Measurements from ENCODE around the gene UBAC1. TPM values are rescaled to one million over a fixed set of nuclear protein-coding genes. Genes with fewer than 3 reads are reported as not detected.

UBAC1 gene
- total RNA-seq, 1 donor from 2014 or later = 18.7 TPM

DNA sequence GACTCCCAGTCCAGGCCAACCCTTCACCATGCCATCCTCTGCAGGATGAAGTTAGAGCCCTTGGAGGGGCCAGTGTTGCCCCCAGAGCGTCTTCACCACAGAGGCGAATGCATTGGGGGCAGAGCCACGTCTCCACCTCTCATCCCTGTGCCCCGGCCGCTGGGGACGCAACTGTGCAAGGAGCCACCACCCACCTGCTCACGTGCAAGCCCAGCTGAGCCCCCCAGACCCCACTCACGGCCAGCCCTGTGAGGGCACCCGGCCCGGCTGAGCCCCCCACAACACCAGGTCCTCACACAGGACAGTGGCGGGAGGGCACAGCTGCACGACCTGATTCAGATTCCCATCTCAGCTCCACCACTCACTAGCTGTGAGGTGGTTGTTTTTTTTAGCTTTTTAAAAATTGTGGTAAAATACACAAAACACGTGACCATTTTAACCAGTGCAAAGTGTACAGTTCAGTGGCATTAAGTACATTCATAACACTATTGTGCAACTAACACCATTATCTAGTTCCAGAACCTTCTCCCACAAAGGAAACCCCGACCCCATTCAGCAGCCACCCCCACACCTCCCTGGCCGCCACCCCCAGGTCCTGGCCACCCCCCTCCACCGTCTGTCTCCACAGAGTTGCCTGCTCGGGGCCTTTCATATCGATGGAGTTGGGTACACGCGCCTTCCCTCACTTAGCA is 33.5 kb upstream of the UBAC1 start:
- no peak for DNase-seq (ENCODE audit: low spot score)
- peak; percentile 19 for ATAC-seq

DNA sequence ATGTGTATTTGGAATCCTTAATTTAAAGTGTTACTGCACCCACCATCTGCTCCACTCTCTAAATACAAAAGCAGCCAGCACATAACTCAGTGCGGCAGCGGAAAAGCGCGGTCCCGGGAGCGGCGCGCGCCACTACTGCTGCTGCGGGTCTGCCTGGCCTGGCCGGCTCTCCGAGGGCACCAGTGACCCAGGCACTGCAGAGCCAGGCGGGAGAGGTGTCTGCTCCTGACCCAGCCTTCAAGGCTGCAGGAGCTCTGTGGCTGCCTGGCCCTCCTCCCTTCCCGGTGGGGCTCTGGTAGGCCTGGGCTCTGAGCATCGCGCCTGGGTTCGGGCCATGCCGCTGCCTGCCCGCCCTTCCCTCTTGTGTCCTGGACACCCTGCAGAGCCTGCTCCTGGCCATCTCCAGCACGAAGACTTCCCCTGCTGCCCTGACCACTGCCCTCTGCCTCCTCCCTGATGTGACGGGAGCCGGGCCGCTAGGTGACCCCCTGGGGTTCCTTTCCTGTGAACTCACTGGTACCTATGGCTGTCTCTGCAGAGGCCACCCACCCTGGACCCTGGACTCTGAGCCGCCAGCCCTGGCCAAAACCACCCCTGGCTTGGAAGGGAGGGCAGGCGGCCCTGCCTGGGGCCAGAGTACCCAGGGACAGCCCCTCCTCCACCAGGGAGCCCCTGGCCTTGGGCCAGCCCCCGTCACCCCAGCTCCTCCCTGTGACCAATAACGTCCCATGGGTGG is 32.8 kb upstream of the UBAC1 start:
- DNase-seq (ENCODE audit: low spot score) (peak; percentile 95), ATAC-seq (peak; percentile 79)

DNA sequence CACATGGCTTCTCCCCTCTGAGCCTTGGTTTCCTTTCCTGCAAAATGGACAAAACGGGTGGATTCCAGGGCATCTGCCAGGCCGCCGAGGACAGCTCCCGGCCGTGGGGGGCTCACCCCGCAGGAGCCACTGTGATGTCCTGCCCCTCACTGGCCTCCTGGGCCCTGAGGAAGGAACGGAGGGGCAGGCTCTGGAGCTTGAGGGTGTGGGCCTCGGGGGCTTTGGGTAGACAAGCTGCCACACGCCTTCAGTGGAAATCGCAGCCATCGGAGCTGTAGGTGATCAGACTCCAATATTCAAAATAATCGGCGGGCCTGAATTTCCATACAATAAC is 32.2 kb upstream of the UBAC1 start:
- ATAC-seq (no peak), DNase-seq (ENCODE audit: low spot score) (no peak)

DNA sequence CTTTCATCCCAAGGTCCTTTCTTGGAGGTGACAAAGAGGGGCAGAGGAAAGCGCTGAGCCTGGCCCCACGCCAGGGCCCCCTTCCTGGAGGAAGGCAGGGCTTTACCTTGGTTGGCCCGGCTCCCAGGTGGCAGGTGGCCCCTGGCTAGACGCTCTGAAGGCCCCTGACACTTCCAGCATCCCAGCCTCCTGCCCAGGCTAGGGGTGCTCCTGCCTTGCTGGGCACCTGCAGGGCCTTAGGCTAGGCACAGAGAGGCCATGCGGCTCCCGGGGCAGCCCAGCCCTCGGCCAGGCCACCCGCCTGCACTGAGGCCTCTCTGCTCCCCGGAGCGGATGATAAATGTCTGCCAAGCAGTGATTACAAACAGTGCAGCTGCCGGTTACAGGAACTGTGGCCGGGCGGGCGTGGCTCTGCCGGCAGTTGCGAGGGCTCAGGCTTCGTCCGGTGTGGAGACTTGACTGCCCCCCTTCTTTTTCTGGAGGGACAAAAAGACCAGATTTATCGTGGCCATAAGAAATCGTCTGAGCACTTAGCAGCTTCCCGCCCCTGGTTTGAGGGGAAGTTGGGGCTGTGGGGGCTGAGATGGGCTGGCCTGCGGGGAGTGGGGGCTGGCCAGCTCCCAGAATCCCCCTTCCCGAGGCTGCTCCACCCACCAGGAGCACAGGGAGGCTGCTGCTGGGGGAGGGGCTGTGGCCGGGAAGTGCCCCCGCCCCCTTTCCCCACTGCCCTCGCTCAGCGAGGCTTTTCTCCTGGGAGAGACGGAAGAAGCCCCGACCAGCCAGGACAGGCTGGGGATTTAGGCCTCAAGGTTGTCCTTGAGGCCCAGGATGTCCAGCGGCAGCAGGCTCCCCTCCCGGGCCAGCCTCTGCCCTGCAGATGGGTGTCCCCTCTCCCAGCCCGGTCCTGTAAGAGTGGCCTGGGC is 31.6 kb upstream of the UBAC1 start:
- ATAC-seq = peak; percentile 58
- DNase-seq (ENCODE audit: low spot score) = peak; percentile 82

DNA sequence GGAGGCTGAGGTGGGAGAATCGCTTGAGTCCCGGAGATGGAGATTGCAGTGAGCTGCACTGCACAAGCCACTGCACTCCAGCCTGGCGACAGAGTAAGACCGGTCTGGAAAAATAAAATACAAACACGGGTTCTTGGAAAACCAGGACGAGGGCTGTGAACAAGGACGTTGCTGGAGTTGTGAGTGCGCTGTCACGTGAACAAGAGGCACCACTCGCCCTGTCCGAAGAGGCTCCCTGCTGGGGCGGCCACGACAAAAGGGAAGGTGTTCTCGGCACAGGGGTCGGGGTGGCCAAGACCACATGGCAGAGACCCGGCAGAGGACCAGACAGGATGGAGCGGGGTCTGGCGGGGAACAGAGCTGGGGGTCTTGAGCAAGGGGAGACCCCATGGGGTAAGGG is 30.6 kb upstream of the UBAC1 start:
- no peak for ATAC-seq
- DNase-seq (ENCODE audit: low spot score) = no peak

DNA sequence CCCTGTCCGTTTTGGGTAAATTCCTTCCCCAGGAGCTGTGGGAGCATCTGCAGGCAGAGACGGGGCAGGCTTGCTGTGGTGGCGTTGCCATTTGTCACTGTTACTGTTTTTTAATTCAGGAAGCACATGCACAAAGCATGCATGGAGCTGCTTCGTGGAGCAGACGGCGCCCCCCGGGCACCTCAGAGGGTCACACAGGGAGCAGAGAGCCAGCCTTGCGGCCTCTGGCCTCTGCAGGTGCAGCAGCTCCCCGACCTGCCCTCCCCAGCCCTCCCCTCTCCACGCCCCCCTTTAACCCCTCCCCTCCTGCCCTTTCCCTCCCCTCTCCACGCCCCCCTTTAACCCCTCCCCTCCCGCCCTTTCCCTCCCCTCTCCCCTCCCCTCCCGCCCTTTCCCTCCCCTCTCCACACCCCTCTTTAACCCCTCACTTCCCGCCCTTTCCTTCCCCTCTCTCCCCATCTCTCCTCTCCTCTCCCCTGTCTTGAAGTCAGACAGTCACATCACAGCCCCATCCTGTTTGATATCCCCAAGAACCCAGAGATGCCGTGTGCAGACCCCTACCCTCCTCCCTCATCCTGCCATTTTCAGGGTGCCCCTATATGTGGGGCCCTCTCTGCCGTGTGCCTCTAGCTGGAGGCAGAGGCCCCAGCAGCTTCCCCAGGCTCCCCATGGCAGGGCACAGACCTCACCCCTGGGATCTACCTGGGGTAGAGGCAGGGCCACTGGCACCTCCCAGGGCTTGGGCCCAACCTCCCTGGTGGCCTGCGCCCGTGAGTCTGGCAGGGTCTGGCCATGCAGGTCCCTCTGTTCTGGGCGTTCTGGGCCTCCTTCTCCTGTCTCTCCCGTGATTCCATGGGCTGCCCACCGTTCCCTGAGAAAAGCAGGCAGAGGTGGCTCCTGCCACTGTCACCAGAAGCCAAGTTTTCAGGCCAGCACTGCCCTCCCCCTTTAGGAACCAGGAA is 29.6 kb upstream of the UBAC1 start:
- peak; percentile 24 for ATAC-seq
- no peak for DNase-seq (ENCODE audit: low spot score)

DNA sequence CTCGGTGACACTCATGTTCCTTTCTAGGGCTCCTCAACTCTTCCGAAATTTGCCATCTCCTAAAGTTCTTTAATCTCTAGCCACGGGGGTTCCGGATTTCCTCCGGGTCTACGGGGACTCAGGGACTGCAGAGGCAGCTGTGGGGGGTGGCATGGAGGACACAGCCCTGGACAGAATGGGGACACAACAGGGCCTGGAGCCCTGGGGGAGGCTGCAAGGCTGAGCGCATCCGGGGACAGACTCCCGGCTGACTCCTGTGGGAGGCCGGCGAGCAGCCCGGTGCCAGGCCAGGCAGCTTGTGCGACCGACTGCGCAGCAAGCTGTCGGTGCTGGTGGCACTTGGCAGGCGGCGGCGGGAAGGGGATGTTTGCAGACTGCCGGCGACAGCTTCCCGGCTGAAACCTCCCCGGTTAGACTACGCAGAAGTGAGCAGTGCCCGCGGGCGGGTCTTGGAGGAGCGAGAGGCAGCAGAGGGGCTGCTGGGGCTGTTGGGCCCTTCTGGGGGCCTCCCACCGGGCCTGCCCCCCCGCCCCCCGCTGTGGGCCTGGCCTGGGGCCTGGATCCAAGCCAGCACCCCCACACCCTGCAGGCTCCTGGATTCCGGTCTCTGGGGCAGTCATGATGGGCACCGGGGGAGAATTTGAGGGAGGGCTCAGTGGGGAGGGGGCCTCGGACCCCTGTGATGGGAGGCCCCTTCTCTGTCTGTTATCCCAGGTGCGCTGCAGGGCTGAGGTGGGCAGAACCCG is 28.7 kb upstream of the UBAC1 start:
- DNase-seq (ENCODE audit: low spot score) = no peak
- no peak for ATAC-seq

DNA sequence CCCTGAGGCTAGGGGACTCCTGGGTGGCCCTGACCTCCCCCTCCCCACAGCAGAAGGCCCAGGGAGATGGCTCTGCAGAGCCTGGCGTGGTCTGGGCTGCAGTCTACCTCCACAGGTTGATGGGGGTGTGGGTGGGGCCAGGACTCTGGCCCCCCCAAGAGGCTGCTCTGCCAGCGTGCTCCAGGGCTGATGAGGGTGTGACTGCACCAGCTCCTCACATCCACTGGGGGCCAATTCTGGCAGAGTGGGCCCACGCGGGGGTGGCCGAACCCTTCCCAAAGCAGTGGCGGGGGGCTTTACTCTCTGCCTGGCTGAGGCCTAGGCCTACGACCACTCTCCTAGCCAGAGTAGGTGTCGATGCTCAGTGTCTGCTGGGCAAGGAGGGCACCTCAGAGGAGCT is 28.0 kb upstream of the UBAC1 start:
- ATAC-seq (no peak), DNase-seq (ENCODE audit: low spot score) (no peak)

DNA sequence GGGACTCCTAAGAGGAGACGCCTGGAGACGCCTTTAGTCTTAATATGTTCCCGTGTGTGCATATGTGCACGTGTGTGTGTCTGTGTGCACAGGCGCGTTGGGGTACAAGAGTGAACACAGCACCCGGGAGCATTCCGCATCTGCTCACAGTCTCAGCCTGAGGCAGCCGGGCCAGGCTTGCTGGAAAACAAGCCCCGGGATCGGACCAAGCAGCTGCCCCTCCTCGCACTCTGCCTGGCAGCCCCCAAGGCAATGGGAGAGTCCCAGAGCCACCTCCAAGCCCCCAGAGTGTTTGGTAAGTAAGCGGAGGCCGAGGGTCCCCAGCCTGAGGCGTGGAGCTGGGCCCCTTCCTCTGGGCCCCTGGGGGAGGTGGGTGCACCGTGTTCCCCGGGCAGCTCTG is 27.3 kb upstream of the UBAC1 start:
- ATAC-seq (no peak), DNase-seq (ENCODE audit: low spot score) (no peak)

DNA sequence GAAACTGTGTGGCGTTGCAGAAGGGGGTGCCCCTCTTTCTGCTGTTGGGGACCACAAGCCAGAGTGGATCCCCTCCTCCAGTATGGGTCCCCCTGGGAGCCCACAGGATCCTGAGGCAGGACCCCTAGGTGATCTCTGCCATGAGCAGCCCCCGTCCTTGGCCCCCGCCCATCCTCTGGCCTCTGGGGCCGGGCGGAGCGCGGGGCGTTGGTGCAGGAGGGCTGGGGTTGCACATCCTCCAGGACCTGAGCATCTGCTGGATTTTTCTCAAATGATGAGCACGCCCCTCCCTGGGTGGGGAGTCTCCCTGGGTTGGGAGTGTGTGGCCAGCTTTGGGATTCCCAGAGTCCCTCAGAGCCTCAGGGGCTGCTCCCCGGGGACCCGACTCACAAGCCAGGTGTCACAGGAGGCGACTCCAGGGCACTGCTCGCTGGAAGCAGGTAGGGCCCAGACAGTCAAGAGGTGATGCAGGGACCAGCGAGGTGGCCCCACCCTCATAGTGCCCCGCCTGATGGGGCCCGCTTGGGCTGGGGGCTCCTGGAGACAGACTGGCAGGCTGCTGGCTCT is 26.7 kb upstream of the UBAC1 start:
- no peak for DNase-seq (ENCODE audit: low spot score)
- no peak for ATAC-seq

DNA sequence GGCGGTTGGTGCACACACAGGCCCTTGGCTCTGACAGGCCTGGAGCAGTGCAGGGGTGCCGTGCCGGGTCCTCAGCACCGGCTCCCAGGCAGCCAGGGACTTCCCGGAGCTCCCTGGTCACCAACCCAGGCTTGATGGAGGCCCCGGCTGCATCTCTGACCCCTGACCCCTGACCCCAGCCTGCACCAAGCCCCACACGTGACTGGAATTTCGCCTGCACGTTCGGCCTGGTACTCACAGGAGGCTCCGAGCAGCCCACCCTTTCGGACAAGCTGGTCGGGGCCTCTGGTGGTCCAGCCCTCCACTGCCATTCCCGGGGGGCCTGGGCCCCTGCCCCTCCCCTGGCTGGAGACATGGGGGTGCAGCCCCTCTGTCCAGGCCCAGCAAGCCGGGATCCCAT is 25.4 kb upstream of the UBAC1 start:
- no peak for DNase-seq (ENCODE audit: low spot score)
- ATAC-seq = no peak

DNA sequence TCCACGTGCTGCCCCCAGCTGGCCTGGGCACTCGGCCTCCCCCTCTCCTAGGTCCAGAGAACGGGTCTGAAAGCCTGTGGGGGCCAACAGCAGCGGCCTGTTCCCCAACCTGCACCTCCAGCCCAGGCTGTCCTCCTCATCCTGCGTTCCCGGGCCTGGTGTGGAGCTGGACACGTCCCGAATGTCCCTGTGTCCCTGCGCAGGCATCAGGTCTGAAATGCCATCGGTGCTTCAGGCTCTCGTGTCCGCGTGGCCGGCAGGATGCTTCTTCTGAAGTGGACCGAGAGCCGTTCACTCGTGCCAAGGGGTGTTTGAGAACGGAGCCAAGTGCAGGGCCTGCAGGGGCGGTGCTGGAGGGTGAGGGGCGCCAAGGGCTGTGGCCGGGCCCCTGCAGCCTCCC is 24.7 kb upstream of the UBAC1 start:
- DNase-seq (ENCODE audit: low spot score) (no peak), ATAC-seq (no peak)

DNA sequence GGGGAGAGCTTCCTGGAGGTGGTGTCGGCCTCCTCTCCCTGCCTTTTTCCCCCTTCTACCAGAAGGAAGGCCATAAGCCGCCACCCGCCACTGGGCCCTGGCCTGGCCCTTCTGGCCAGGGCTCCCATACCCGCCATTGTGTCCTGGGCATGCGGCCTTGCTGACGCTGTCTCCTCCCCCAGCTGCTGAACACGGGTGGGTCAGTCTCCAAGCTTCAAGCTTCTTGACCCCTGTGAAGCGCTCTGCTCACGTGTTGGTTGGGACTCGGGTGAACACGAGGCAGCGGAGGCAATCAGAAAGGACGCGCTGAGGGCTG is 24.2 kb upstream of the UBAC1 start:
- DNase-seq (ENCODE audit: low spot score) = no peak
- ATAC-seq = no peak

DNA sequence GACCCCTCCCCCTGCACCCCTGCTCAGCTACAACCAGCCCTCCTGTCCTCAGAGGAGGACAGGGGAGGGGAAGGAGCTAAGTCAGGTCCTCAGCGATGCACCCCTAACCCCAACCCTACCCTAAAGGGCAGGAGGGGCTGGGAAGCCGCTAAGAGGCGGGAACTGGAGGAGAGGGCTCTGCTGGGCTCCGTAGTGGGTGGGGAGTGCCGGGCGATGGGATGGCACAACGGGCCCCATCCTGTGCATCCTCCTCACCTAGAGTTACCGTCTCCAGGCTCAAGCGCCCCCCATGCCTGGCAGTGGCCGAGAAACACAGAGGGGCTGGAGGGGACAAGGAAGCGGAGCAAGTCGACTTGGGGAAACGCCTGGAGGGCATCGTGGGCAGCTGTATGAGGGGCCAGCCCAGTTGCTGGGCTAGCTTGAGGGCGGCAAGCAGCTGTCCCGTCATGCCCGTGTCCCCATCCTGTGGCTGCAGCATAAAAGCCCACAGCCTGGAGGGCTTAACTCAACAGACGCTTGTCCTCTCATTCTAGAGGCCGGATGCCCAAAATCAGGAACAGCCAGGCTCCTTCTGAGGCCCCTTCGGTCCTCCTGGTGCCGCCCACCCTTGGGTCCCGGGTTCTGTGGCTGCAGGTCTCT is 23.0 kb upstream of the UBAC1 start:
- no peak for ATAC-seq
- DNase-seq (ENCODE audit: low spot score) = no peak

DNA sequence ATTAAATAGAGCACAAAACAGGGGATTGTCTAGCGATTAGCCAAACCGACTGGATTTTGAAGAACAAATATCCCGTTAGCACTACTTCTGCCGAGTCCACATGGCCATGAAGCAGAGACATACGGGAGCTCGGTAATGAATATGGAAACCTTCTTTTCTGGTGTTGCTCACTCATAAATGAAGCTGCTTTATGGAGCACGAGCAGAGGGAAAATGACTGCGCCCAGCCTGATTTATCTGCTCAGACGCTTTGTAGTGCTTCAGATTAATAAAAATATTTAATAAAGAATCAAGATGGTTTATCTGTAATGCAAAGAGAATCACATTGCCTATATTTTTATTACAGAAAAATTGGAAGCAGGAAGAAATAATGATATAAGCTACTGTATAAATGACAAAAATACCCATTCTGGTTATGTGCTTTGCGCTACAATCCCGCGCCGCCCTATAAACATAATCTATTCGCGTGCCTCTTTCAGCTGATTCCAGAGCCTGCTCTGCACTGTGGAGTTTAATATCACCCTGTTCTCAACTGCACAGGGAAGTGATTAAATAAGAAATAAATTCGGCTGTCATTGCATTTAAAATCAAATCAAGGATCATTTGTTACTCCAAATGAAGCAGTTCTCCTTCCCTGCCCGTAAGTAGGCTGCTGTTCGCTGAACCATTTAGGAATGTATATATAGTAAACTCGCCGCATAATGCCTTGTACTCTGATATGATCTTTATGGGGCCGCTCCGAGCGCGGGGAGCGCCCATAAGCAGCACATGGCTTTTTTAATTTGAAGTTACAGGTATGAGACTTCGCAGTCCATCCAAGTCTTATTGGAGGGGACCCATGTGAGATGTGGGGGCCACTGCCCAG is 22.3 kb upstream of the UBAC1 start:
- DNase-seq (ENCODE audit: low spot score) (no peak), ATAC-seq (no peak)

DNA sequence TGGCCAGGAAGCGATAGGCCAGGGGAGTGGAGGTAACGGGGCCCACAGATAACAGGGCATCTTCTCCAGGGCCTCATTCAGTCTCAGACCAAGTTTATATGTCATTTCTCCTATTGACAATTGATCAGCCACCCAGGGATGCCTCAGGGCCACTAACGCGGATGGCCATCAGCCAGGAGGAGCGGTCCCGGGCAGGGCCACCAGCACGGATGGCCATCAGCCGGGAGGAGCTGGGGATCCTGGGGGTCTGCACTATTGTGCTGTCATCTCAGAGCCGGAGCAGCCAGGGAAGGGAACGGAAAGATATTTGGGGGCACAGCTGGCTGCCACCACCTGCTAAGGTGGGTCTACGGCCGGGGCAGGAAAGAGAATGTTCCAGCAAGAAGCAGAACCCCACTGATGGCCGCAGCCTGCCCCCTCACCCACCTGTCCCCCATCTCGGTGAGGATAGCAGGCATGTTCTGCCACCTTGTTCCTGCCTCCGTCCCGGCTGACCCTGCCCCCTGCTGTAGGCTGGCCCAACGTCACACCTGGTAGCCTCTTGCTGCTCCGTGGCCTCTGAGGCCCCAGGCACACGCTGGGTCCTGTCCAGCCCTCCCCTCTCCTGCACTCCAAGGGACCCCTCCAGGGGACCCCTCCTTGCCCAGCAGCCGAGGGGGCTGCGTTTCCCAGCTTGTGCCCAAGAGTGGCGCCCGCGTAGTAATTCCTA is 21.5 kb upstream of the UBAC1 start:
- ATAC-seq (no peak), DNase-seq (ENCODE audit: low spot score) (no peak)

DNA sequence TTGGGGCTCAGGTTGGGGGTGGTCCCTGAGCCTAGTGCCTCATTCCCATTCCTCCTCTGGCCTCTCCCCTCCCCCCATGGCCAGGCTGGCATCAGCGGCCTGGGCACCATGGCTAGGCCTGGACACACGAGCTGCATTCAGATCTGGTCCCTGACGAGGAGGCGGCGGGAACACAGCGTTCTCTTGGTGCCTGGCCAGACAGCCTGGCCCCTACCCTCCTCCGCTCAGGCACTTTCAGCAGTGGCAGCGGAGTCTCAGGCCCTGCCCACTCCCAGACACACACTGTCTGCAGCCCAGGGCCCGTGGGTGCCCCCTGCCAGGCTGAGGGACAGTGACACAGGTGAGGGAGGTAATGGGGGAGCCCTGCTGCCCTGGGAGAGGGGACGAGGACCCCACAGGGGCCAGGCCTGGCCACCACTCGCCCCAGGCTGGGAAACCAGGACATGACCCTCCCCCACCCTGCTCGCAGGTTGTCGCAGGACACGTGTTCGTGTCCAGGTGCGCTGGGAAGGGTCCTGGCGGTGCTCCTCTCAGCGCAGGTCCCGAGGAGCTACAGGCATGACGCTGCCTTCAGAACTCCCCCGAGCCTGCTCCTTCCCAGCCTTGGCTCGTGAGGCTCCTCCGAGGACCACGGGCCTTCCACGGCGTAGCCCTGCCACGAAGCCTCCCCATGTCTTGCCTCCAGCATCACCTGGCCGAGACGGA is 19.9 kb upstream of the UBAC1 start:
- ATAC-seq (no peak), DNase-seq (ENCODE audit: low spot score) (no peak)
